WTC11 (cell line): ENCODE data around the gene MTHFS. TPM values are rescaled to one million over a fixed set of nuclear protein-coding genes. Genes with fewer than 3 reads are reported as not detected.

Experiments used
- ATAC-seq: fragments of 200-7000 bp; cut with Tn5 transposase; 2 replicates; pipeline ENCODE4 v1.10.0; 2021; ENCODE audit warnings: mild to moderate bottlenecking, moderate library complexity
- CTCF ChIA-PET: fragments of 300-600 bp; sonication (Branson Sonifier 250); formaldehyde crosslinking; loops from one replicate; lab custom pipeline; 2021; ENCODE audit warnings: antibody characterized with exemption; lab: Charles Lee
- POLR2A ChIA-PET: fragments of 350-600 bp; sonication (Branson Sonifier 250); formaldehyde crosslinking; loops from one replicate; lab custom pipeline; 2021; ENCODE audit warnings: antibody characterized with exemption; lab: Charles Lee
- DNase-seq: peaks from one replicate; pipeline ENCODE4 v3.0.0; 2021; ENCODE audit warnings: low spot score
- H3K27ac Mint-ChIP-seq: 2 replicates; pipeline ENCODE4 v1.8.0; 2021; ENCODE audit warnings: mixed read lengths
- H3K27me3 Mint-ChIP-seq: 2 replicates; pipeline ENCODE4 v1.8.0; 2021; ENCODE audit warnings: low read depth, mild to moderate bottlenecking, moderate library complexity, mixed read lengths
- H3K36me3 Mint-ChIP-seq: 2 replicates; pipeline ENCODE4 v1.8.0; 2021; ENCODE audit warnings: mixed read lengths
- H3K4me1 Mint-ChIP-seq: 2 replicates; pipeline ENCODE4 v1.8.0; 2022; ENCODE audit warnings: mixed read lengths
- H3K4me3 Mint-ChIP-seq: 2 replicates; pipeline ENCODE4 v1.8.0; 2021; ENCODE audit warnings: mild to moderate bottlenecking, moderate library complexity, mixed read lengths
- H3K9me3 Mint-ChIP-seq: 2 replicates; pipeline ENCODE4 v1.8.0; 2021; ENCODE audit warnings: mixed read lengths
- CREB1 ChIP-seq: sonication (generic); formaldehyde crosslinking; IDR thresholded peaks from 2 replicates; pipeline ENCODE4 v1.8.0; 2023; ENCODE audit warnings: mild to moderate bottlenecking, missing genetic modification reagents
- E2F1 ChIP-seq: sonication (generic); formaldehyde crosslinking; IDR thresholded peaks from 2 replicates; pipeline ENCODE4 v1.8.0; 2022; ENCODE audit warnings: mild to moderate bottlenecking, missing genetic modification reagents
- EMX1 ChIP-seq: fragments of 250-450 bp; sonication (Bioruptor Pico); IDR thresholded peaks from 2 replicates; pipeline ENCODE4 v1.8.0; 2021; ENCODE audit warnings: mild to moderate bottlenecking
- ERG ChIP-seq: fragments of 250-450 bp; sonication (Bioruptor Pico); IDR thresholded peaks from 2 replicates; pipeline ENCODE4 v1.8.0; 2021; ENCODE audit warnings: mild to moderate bottlenecking
- ETV6 ChIP-seq: sonication (generic); formaldehyde crosslinking; IDR thresholded peaks from 2 replicates; pipeline ENCODE4 v1.8.1; 2022; ENCODE audit warnings: mild to moderate bottlenecking, missing genetic modification reagents
- IRF1 ChIP-seq: sonication (generic); formaldehyde crosslinking; IDR thresholded peaks from 2 replicates; pipeline ENCODE4 v1.8.0; 2023; ENCODE audit warnings: missing genetic modification reagents
- MXD4 ChIP-seq: fragments of 250-450 bp; sonication (Bioruptor Pico); IDR thresholded peaks from 2 replicates; pipeline ENCODE4 v1.8.0; 2021; ENCODE audit warnings: mild to moderate bottlenecking, moderate library complexity, borderline replicate concordance
- NFYB ChIP-seq: sonication (generic); formaldehyde crosslinking; conservative IDR thresholded peaks from 2 replicates; pipeline ENCODE4 v1.8.0; 2022; ENCODE audit warnings: low read depth, missing genetic modification reagents
- STAT6 ChIP-seq: sonication (generic); formaldehyde crosslinking; conservative IDR thresholded peaks from 2 replicates; pipeline ENCODE4 v1.8.1; 2023; ENCODE audit warnings: mild to moderate bottlenecking, low read depth, missing genetic modification reagents, moderate library complexity
- TEAD4 ChIP-seq: sonication (generic); formaldehyde crosslinking; IDR thresholded peaks from 2 replicates; pipeline ENCODE4 v1.8.0; 2022; ENCODE audit warnings: mild to moderate bottlenecking, missing genetic modification reagents
- total RNA-seq: library from RNA; stranded (reverse); gene quantifications from 3 replicates; pipeline ENCODE4 v1.2.3, GENCODE V29; 2021
- TF ChIP-seq, protein P1 (sequence below): sonication (generic); formaldehyde crosslinking; IDR thresholded peaks from 2 replicates; pipeline ENCODE4 v1.8.1; 2023; ENCODE audit warnings: mild to moderate bottlenecking, moderate library complexity, missing genetic modification reagents
- TF ChIP-seq, protein P2 (sequence below): sonication (generic); formaldehyde crosslinking; IDR thresholded peaks from 2 replicates; pipeline ENCODE4 v1.8.1; 2022; ENCODE audit warnings: missing genetic modification reagents, borderline replicate concordance
- TF ChIP-seq, protein P3 (sequence below): sonication (generic); formaldehyde crosslinking; IDR thresholded peaks from 2 replicates; pipeline ENCODE4 v1.8.1; 2022; ENCODE audit warnings: low read depth, mild to moderate bottlenecking, moderate library complexity, missing genetic modification reagents, borderline replicate concordance
- TF ChIP-seq, protein P4 (sequence below): sonication (generic); formaldehyde crosslinking; IDR thresholded peaks from 2 replicates; pipeline ENCODE4 v1.8.1; 2022; ENCODE audit warnings: mild to moderate bottlenecking, missing genetic modification reagents, moderate library complexity, borderline replicate concordance

The MTHFS gene
- total RNA-seq, 1 experiment from 2014 or later: 24.8 TPM

DNA sequence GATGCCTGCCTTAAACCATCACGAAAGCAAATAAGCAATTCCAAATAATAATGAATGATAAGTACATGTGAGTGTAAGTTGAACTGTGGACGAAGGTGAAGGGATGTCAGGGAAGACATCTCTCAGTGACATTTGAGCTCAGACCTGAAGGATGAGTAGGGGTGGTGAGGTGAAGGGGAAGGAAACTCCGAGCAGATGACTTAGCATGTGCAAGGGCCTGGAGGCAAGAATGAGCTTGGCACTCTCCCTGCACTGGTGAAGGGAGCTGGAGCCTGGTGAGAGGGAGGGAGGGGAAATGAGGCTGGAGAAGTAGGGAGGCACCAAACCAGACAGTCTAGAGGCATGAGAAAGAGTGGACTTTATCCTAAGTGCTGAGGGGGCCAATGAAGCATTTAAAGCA lies 84.3 kb downstream of the MTHFS start:
- no peak for ATAC-seq
- Mint-ChIP-seq H3K9me3 (peaks cover 5% of the 10 kb centered on the region; the same call in 1 of the 2 replicates), H3K4me3 (no peak overlapping the region), H3K4me1 (peaks cover 7% of the 10 kb centered on the region), H3K36me3 (no peaks in the 10 kb centered on the region)
- TF ChIP-seq, protein P1, sequence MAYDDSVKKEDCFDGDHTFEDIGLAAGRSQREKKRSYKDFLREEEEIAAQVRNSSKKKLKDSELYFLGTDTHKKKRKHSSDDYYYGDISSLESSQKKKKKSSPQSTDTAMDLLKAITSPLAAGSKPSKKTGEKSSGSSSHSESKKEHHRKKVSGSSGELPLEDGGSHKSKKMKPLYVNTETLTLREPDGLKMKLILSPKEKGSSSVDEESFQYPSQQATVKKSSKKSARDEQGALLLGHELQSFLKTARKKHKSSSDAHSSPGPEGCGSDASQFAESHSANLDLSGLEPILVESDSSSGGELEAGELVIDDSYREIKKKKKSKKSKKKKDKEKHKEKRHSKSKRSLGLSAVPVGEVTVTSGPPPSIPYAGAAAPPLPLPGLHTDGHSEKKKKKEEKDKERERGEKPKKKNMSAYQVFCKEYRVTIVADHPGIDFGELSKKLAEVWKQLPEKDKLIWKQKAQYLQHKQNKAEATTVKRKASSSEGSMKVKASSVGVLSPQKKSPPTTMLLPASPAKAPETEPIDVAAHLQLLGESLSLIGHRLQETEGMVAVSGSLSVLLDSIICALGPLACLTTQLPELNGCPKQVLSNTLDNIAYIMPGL (CRISPR knock-in tag): no peak
- TF ChIP-seq ERG (CRISPR knock-in tag) (no peak), NFYB (CRISPR knock-in tag) (no peak), CREB1 (CRISPR knock-in tag) (no peak)
- TF ChIP-seq, protein P2, sequence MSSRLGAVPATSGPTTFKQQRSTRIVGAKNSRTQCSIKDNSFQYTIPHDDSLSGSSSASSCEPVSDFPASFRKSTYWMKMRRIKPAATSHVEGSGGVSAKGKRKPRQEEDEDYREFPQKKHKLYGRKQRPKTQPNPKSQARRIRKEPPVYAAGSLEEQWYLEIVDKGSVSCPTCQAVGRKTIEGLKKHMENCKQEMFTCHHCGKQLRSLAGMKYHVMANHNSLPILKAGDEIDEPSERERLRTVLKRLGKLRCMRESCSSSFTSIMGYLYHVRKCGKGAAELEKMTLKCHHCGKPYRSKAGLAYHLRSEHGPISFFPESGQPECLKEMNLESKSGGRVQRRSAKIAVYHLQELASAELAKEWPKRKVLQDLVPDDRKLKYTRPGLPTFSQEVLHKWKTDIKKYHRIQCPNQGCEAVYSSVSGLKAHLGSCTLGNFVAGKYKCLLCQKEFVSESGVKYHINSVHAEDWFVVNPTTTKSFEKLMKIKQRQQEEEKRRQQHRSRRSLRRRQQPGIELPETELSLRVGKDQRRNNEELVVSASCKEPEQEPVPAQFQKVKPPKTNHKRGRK: no peak
- TF ChIP-seq, all 79 proteins: peak for 0
- DNase-seq: no peak
- H3K27me3 Mint-ChIP-seq: no peaks in the 10 kb centered on the region
- ChIA-PET POLR2A (no interaction called here), CTCF (no interaction called here)
- H3K27ac Mint-ChIP-seq: no peak overlapping the region

DNA sequence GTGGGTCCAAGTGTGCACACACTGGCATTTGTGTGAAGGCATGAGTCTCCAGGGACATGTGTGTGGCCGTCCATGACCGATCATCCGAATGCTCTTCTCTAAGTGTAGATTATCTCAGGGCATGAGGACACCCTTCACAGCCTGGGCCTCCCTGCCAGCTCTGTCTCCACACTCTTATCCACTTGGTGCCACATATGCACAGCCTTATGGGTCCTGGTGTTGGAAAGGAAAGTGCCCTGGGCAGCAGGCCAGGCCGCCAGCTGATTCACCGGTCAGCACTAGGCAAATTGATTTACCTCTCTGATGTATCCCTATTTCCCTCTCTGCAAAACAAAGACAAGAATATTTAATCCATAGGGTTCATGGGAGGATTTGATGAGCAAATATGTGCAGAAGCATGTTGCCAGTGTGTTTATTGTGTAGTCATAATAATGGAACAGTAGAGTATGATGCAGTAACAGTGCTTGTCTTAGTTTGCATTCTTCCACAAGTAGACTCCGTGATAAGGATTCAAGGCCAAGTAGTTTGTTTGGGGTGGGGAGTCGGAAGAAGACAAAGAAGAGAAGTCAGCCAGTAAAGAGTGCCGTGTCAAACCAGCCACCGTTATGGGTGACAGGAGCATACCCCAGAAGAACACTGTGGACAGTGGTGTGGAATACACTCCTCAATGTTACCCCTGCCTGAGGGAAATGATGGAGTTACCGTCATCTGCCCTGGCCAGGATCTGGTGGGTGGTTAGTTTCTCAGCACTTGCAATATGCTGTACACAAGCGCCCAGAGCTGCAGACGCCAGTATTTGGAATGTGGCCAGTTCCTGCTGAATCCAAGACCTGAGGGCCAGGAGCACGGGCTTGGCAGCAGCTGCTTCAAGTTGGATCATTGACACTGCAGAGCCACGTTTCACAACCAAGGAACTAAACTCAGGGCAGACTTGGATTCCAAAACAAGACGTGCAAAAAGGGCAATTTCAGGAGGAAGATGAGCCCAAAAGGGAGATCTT lies 85.1 kb downstream of the MTHFS start:
- POLR2A ChIA-PET: no interaction called here
- H3K27me3 Mint-ChIP-seq: no peaks in the 10 kb centered on the region
- H3K4me3 Mint-ChIP-seq: no peak overlapping the region
- H3K4me1 Mint-ChIP-seq: no peaks in the 10 kb centered on the region
- DNase-seq: no peak
- TF ChIP-seq, protein P3, sequence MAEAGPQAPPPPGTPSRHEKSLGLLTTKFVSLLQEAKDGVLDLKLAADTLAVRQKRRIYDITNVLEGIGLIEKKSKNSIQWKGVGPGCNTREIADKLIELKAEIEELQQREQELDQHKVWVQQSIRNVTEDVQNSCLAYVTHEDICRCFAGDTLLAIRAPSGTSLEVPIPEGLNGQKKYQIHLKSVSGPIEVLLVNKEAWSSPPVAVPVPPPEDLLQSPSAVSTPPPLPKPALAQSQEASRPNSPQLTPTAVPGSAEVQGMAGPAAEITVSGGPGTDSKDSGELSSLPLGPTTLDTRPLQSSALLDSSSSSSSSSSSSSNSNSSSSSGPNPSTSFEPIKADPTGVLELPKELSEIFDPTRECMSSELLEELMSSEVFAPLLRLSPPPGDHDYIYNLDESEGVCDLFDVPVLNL: no peak
- TF ChIP-seq MXD4 (no peak), TEAD4 (CRISPR knock-in tag) (no peak), STAT6 (CRISPR knock-in tag) (no peak), EMX1 (no peak), IRF1 (no peak), E2F1 (CRISPR knock-in tag) (no peak), ETV6 (no peak), NFYB (CRISPR knock-in tag) (no peak)
- TF ChIP-seq, protein P4, sequence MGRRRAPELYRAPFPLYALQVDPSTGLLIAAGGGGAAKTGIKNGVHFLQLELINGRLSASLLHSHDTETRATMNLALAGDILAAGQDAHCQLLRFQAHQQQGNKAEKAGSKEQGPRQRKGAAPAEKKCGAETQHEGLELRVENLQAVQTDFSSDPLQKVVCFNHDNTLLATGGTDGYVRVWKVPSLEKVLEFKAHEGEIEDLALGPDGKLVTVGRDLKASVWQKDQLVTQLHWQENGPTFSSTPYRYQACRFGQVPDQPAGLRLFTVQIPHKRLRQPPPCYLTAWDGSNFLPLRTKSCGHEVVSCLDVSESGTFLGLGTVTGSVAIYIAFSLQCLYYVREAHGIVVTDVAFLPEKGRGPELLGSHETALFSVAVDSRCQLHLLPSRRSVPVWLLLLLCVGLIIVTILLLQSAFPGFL (CRISPR knock-in tag): no peak
- no peak overlapping the region for H3K27ac Mint-ChIP-seq
- no peak for ATAC-seq
- H3K9me3 Mint-ChIP-seq: peaks cover 5% of the 10 kb centered on the region; the same call in 1 of the 2 replicates
- CTCF ChIA-PET: no interaction called here
- no peaks in the 10 kb centered on the region for H3K36me3 Mint-ChIP-seq
